Activated CD8-positive, alpha-beta memory T cell treated with anti-CD3 and anti-CD28 coated beads, Interleukin-2, amount 50 U/mL, for 24 hours (primary cell): ENCODE data around the gene HEY2.
"Not testable (repeated sequence)": the region's sequence is repeated elsewhere in the genome, so short reads cannot be mapped to it uniquely, and the experiment has no call there.

Source experiments
- DNase-seq: peaks from one replicate; pipeline ENCODE4 v3.0.0-alpha.2; 2020; ENCODE audit errors: extremely low read depth

HEY2 gene

DNA sequence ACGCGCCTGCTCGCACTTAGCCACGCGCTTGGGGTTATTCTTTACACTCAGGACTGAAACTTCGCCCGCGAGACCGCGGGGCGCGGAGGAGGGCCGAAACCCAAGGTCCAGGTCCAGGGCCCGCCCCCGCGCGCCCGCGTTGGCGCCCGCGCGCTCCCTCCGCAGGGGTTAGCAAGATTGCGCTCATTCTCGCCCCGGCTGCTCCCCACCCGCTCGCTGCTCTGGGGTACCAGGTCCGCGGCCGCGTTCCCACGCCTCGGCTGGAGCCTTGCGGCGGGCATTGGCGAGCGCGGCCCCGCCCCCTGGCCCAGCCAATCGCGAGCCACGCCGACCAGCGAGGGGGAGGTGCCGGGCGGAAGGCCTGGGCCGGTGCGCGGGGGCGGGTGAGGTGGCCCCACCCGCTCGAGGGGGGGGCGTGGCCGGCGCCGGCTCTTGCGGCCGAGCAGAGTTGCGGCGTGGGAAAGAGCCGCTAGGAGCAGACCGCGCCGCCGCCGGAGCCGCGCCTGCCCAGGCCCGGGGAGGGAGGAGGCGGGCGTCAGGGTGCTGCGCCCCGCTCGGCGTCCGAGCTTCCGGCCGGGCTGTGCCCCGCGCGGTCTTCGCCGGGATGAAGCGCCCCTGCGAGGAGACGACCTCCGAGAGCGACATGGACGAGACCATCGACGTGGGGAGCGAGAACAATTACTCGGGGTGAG, at the start of gene HEY2:
TSS of gene HEY2 (plus strand) at position 460 of the 692 bp plus-strand sequence. CDS start at position 605, 145 bp downstream.
- peak; percentile 24 for DNase-seq

DNA sequence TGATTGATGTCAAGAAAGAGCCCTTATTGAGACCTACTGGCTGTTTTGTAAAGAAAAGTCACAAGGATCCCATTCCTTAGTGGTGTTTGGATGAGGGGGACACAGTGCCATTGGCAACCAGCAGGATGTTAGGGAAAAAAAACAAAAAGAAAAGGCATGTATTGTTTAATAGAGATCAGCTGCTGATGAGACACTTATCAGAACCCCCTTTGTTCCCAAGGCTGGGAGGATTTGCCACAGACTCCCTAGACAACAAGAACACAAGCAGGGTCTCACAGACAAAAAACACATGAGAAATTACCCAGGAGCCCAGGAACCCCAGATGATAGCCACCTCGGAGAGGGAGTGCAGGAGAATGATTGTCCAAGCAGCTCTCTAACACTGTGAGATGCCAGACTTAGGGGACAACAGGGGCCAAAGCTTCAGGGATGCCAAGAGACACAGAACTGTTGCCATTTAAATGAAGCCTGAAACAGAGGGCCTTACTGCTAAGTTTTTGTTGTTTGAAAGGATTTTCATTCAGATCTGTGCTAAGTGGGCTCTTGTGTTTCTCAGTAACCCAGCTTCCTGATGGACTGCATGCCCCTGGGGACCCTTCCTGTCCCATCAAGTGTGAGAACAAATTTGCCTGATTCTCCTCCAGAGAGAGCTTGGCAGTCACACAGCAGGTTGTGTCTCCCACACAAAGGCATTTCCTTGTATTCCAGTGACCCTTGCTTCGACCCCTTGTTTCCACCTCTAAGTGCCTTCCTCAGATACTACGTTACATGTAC, 48.7 kb upstream of the HEY2 start:
- no peak for DNase-seq

DNA sequence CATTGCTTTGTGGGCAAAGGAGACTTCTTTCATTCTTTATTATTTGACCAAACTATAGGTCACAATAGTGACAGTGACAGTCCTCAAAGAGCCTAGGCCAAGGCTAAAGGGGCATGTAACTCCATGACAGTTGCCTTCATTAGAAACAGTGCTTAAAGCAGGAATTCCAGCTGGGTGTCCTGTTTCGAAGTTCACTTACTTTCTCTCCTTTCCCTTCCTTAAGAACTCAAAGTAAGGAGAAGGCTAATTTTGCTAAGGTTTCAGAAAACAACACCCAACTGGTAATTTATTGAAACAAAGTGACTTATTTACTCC, 48.1 kb upstream of the HEY2 start:
- no peak for DNase-seq

DNA sequence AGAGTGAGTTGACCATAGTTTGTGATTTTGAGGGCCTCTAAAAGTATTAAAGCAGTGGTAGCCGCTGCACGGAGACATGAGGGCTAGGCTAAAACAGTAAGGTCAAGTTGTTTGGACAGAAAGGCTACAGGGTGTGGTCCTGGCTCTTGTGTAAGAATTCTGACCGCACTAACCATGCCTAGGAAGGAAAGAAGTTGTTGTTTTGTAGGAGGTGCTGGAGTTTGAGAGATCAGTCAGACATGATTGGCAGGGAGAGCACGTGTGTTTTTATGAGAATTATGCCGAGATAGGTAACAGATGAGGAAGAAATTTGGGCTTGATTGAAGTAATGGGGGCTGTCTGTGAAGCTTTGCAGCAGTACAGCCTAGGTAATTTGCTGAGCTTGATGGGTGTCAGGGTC, 45.5 kb upstream of the HEY2 start:
- DNase-seq = not testable (repeated sequence)

DNA sequence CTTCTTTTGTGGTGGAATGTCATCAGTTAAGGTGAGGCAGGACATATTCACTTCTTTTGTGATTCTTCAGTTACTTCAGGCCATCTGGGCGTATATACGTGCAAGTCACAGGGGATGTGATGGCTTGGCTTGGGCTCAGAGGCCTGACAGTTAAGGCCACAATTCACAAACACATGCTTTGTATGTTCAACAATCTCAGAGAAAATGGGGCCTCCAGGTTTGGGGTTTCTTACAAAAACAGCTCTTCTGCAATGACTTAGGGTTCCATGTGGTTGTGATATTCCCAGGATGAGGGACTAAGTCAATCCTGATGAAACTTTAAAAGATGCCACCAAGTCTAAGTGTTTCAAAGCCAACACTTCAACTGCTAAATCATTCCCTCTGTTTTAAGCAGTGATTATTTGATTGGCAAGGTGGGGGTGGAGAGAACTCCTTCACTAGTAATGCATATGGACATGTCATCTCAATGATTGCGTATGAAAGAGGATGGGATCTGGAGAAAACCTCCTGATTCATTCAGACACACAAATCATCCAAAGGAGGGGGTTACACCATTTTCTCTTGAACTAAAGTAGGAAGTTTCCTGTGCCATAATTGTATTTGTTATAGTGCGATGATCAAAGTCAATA, 41.7 kb upstream of the HEY2 start:
- DNase-seq = no peak

DNA sequence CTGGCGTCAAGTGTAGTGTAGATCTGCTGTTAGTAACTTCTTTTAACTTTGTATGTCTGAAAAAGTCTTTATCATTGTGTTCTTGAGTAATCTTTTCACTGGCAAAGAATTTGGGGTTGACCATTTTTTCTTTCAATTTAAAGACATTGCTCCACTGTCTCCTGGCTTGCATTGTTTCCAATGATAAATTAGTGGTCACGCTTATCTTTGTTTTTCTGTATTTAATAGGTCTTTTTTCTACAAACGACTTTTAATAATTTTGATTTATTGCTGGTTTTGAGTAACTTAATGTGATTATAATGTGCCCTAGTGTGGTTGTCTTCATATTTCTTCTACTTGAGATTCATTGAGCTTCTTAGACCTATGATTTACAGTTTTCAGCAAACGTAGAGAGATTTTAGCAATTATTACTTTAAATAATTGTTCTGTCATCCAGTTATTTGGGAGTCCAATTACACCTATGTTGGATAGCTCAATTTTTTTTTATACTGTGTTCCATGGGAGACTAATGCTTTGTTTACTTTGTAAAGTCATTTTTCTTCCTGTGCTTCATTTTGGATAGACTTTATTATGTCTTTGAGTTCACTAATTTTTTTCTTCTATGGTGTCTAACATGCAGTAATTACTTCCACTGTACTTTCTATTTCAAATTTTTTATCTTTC, 38.3 kb upstream of the HEY2 start:
- DNase-seq = no peak

DNA sequence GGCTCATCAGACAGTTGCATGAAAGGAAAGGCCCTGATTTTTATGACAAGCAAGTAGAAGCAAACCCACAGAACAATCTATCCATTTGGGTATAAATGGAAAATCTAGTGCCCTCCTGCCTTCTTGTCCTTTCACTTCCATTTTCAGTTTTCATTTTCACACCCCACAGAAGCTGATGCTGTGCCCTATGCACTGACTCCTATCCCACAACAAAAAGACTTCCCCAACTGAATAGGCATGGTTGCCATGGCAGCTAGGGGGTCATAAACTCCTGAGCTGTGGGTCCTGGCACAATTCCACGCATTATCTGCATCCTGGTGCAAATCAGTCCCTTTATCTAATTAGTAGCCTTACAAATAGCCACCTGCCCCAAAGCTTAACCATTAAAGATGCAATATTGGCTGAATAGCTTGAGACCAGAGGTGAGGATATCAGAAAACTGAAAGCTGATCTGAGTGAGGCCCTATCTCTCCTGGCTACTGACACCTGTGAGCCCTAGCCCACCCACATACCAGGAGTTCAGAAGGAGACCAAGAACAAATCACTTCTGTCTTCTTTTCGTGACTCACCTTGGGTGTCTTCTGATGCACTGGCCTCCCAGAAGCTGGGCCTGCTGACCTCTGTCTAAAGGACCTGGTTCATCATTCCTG, 34.9 kb upstream of the HEY2 start:
- no peak for DNase-seq

DNA sequence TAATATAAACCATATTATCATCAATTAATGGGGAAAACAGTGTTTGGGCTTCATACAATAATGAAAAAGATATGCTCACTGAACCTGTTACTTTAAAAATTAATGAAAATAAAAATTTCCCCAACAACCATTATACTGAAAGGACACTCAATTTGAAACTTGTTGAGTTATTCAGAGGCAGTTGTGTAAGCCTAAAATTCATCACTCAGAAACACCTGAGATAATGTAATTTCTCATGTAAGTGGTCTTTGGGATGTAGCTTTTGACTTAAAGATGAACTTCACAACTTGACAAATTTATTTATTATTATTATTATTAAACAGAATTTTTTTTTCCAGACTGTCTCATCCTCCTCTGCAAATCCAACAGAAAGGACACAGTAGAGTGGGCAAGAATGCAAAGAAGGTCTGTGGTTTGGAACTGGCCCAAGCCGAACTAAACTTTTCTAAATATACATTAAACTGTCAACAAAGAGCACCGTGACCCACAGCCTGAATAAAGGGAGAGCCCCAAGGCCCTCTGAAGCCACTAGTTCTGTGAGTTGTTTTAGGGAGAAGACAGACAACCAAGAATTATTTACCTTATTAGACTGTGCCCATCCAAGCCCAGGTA, 32.2 kb upstream of the HEY2 start:
- no peak for DNase-seq

DNA sequence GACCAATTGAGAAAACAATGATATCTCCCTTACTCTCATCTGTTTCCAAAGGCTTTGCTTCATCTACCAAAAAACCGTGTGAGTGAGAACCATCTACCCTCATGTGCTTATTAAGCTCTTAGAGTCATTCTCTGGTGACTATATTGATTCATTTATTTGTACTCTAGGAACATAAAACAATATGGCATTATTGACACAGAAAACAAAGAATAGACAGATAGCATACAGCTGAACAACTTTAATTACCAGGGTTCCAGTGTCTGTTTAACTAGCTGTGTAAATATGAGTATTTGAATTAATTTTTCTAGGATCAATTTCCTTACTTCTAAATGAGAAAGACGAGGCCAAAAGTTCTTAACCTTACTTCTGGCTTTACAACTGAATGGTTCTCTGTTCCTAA, 31.3 kb upstream of the HEY2 start:
- no peak for DNase-seq

DNA sequence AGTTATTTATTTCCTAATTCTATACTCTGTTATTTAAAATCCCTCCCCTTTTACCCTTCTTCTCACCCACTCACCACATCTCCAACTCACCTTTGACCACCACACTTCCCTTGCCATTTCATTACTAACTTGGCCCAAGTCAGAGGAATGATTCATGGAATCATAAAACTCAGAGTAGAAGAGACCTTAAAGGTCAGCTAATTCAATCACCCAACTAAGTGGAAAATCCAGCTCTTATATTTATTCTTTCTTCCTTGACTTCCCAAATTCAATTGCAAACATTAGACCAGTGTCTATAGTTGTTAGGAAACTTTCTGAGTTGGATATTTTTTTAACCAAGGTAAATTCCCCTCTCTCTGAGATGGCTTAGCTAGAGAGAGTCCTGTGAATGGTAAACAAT, 26.5 kb upstream of the HEY2 start:
- DNase-seq = no peak

DNA sequence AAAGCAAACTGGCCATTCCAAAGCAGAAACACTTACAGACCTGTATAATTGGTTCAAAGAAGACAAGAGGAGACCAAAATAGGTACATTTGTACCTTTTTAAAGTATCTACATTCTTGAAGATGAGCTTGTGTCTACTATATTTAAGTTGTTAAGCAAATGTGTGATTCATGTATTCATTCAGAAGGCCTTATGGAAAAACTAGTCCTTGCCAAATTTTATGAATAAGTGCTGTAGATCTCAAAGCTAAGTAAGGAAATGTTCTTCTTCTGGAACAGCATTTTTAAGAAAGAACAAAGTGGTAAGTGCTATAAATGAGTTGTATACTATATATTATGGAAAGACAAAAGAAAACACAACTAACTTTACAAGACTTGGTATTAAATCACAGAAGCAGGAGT, 22.2 kb upstream of the HEY2 start:
- DNase-seq = no peak

DNA sequence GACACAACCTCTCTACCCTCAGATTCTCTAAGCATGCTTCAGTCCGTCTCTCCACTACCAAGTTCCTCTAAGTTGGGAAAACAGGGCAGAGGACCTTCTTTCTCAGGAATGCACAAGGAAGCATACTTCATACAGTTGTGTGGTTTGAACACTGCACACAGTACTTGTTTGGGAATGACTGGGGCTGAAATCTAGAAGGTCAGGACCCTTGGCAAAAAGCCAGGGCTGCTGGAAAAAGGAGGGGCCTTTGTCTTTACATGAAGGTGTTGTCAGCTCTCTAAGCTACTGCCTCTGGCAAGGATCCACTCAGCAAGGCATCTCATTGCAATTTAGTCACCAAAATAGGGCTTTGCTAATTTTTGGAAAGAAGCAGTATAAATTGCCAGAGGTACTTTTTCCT, 20.7 kb upstream of the HEY2 start:
- DNase-seq = no peak

DNA sequence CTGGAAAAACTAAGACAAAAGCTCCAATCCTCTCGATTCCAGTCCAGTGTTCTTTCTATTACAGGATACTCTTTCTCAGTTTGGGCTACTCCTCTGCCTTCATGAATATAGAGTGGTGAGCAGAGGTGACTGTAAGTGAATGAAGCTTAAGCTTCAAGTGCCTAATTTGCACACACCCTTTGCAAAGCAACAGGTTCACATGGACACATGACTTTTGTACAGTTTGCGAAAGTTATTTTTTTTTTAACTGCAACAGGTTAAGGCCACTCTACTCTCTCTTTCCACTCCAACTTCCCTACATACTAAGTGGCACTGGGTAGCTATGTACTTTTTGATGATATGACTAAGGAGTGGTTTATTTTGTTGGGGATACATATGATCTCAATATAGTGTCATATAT, 19.4 kb upstream of the HEY2 start:
- DNase-seq = no peak

DNA sequence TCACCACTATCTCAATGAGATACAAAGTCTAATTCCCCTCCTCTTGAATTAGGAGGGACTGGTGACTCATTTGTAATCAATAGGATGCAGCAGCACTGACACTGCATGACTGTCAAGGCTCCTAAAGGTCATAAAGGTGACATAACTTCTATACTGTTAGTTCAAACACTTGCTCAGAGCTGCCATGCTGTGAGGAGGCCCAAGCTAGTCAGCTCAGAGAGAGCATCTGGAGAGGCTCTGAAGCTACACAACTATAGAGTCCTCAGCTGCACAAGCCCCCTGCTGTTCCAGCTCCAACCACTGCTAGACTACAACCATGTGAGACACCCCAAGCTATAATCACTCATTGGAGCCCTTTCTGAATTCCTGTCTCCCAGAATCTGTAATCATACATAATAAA, 17.0 kb upstream of the HEY2 start:
- no peak for DNase-seq

DNA sequence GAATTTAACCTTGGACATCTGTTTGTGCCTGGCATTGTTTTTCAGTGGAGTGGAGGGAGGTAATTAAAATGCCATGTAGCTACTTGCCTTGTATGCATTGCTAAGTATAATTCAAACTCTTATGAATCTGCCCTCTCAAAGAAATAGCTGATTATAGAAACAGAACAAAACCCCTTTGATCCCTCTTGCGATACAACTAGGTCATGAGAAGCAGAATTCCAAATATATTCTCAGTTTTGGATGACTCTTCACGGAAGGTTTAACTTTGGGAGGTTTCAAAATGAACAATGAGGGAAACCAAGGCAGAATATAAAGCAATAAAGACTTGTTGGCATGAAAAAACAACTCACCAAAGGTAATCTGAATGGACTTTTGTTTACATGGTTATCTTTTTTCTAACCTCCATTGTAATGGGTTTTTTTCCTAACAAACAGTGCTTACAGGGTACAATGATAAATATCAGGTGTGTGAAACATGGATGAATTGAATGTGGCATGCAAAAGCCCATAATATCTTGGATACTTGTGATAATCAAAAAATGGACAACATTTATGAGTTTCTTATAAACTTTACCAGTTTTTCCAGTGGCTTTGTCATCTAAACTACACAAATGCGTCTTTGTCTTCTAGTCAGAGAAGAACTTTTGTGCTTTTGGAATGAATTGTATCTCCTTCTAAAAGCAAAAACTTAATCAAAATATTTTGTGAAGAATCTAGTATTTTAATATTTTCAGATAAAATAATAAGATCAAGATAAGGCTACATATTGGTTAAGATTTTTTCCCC, 15.7 kb upstream of the HEY2 start:
- DNase-seq = no peak

DNA sequence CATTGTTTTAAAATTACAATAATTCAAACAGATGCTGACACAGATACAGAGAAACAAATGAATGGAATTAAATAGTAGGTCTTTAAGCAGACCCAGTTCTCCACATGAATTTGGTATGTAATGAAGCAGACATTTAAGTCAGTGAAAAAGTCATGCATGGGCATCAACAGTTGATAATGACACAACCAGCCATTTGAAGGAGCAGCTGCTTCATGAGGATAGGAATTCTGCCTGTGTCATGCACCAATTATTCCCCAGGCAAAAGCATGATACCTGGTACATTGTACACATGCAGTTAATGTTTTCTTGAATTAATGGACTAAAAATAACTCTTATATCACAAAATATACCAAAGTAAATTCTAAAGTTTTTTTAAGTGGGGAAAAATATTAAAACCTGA, 11.2 kb upstream of the HEY2 start:
- DNase-seq = no peak

DNA sequence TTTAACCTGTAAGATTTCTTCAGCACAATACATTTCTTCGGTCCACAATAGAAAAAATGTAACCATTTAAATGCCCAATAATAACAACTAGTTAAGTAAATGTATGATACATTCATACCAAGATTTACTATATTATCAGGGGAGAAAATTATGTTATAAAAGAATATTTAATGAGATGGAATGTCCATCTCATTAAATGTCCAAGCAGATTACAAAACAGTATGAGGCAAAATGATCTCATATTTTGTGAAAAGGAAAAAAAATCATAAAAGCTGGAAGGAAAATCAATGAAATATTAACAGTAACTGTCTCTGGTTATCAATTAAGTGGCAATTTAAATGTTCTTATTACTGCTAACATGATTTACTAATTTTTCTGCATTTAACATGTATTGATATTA, 10.1 kb upstream of the HEY2 start:
- no peak for DNase-seq

DNA sequence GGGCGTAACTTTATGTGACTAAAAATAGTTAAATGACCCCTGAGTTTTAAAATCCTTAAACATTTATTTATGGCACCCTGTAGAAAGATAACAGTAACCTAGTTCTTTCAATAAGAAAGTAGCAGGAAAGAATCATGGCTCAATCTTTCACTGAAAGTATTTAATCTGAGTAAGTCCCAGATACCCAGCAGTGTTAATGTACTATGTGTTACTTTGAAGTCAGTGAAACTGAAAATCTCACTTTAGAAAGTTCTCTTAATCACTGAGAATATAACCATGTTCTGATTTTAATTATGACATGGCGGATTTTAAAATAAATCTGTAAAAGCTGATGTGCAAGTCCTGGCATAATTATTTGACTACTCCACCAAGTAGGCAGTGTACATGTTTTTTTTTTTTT, 8.1 kb upstream of the HEY2 start:
- DNase-seq = no peak

DNA sequence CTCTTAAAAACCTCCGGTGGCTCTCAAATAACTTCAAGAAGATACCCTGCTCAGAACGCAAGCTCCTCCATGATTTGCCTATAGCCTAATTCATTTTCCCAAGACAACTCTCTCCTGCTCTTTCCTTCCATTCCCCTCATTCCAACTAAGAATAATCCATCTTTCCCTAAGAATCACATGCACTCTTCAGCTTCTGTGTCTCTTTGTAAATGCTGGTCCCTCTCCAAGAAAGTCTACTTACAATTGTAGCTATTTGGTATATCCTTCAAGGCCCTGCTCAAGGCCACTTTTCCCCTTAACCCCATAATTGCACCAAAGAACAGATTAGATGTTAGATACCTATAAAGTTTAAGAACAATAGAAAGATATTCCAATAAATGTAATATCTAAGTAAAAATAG, 7.4 kb upstream of the HEY2 start:
- no peak for DNase-seq

DNA sequence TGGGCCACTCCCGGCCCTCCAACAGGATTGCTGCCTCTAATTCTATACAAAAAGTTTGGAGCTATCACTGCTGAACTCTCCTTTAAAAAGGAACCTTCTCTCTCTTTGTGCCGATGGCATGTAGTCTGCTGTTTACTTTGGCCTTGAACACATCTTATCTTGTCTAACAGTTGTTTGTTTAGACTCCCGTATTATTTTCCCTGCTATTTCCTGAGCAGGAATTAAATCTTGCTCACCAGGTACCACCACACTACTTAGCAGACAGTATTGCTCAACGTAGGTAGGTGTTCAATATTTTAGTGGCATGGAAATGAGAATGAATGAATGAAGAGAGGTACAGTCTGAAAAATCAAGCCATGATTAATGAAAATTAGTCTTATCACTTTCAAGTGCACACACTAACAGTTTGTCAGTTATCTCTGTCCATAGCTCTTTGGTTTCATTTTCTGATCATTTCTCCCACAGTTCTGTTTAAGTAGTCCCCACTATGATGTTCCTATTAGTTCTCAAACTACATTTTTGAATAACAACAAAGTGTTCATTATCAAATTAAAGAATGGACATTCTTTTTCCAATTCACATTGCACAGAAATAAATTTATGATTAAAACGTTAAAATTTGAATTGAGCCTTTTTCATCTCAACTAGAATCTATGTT, 6.8 kb upstream of the HEY2 start:
- DNase-seq = no peak
